GM10266 (cell line): Measurements from ENCODE around the gene ZMYND10.

Experiments used
- DNase-seq: peaks from one replicate; pipeline ENCODE4 v3.0.0; 2012; ENCODE audit errors: extremely low spot score
- TF ChIP-seq, protein P1 (sequence below): IDR thresholded peaks from 2 replicates; pipeline ENCODE4 v1.5.1; 2012; ENCODE audit warnings: mild to moderate bottlenecking, low read depth; ENCODE audit not compliant: control insufficient read depth, insufficient read depth; ENCODE audit errors: missing control alignments

The ZMYND10 gene

GRCh38 chr3:50320853-50321335 is 24.6 kb downstream of the ZMYND10 start:
- TF ChIP-seq, protein P1, sequence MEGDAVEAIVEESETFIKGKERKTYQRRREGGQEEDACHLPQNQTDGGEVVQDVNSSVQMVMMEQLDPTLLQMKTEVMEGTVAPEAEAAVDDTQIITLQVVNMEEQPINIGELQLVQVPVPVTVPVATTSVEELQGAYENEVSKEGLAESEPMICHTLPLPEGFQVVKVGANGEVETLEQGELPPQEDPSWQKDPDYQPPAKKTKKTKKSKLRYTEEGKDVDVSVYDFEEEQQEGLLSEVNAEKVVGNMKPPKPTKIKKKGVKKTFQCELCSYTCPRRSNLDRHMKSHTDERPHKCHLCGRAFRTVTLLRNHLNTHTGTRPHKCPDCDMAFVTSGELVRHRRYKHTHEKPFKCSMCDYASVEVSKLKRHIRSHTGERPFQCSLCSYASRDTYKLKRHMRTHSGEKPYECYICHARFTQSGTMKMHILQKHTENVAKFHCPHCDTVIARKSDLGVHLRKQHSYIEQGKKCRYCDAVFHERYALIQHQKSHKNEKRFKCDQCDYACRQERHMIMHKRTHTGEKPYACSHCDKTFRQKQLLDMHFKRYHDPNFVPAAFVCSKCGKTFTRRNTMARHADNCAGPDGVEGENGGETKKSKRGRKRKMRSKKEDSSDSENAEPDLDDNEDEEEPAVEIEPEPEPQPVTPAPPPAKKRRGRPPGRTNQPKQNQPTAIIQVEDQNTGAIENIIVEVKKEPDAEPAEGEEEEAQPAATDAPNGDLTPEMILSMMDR, result no peak
- peak; percentile 90 for DNase-seq

- TF ChIP-seq, protein P1, result no peak
- no peak for DNase-seq
Observed at GRCh38 chr3:50319894-50320625, 25.5 kb downstream of the ZMYND10 start.

- no peak for DNase-seq
- TF ChIP-seq, protein P1, result no peak
Observed at GRCh38 chr3:50319181-50319893, 26.2 kb downstream of the ZMYND10 start.

- TF ChIP-seq, protein P1, result no peak
- no peak for DNase-seq
Observed at GRCh38 chr3:50318615-50319014, 26.9 kb downstream of the ZMYND10 start.

DNA sequence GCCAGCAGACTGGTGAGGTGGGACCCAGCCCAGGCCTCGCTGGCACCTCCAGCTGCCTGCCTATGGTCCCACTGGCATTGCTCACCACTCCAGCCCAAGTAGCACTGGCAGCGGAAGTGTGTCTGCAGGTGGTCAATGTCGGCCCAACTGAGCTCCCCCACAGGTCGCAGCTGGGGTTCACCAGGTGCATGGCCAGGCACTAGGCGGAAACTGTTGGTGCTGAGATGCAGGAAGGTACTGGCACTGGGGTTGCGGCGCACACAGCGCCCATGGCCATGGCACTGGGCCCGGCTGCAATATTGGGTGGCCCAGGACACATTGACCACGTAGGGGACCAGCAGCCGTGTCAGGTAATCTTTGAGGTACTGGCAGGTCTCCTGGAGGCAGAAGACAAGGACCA is 27.4 kb downstream of the ZMYND10 start:
- TF ChIP-seq, protein P1, result no peak
- no peak for DNase-seq

DNA sequence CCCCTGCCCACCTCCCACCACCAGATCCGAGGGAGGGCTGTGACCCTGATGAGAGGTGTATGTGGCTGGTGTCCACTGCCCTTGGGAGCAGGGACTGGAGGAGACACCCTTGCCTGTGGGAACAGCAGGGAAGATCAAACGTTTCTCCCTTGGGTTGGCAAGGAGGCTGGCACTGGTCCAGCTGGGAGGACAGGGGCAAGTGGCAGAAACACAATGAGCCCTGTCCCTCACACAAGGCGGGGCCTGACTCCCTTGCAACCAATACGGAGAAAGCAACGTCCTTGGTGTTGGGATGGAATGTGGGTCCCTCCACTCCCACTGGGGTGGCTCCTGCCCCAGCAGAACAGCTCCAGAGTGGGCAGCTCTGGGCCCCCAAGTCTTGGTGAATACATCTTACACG is 28.2 kb downstream of the ZMYND10 start:
- TF ChIP-seq, protein P1, result no peak
- DNase-seq, result no peak
